Measurements from ENCODE around the gene LMAN1.

Gene LMAN1

GRCh38 chr18:59358712-59359575, at the start of gene LMAN1:
LMAN1 (minus strand) TSS chr18:59359265; CDS start chr18:59359244, 21 bp downstream.
- DNase-seq (ENCODE audit: low read depth): peak; percentile 96

- DNase-seq (ENCODE audit: low read depth): peak; percentile 76
Observed at GRCh38 chr18:59402432-59403090, 43.5 kb upstream of the LMAN1 start.

- no peak for DNase-seq (ENCODE audit: low read depth)
Observed at GRCh38 chr18:59400407-59400806, 41.3 kb upstream of the LMAN1 start.

GRCh38 chr18:59395226-59396175, 36.4 kb upstream of the LMAN1 start:
- no peak for DNase-seq (ENCODE audit: low read depth)

GRCh38 chr18:59393381-59393780, 34.3 kb upstream of the LMAN1 start:
- DNase-seq (ENCODE audit: low read depth): no peak

GRCh38 chr18:59388817-59389216, 29.8 kb upstream of the LMAN1 start:
- no peak for DNase-seq (ENCODE audit: low read depth)

GRCh38 chr18:59387687-59388565, 28.9 kb upstream of the LMAN1 start:
- DNase-seq (ENCODE audit: low read depth): no peak

GRCh38 chr18:59386909-59387686, 28.0 kb upstream of the LMAN1 start:
- DNase-seq (ENCODE audit: low read depth): no peak

- no peak for DNase-seq (ENCODE audit: low read depth)
Observed at GRCh38 chr18:59385191-59385590, 26.1 kb upstream of the LMAN1 start.

GRCh38 chr18:59383851-59384250, 24.8 kb upstream of the LMAN1 start:
- DNase-seq (ENCODE audit: low read depth): no peak

- no peak for DNase-seq (ENCODE audit: low read depth)
Observed at GRCh38 chr18:59382383-59382782, 23.3 kb upstream of the LMAN1 start.

GRCh38 chr18:59381949-59382348, 22.9 kb upstream of the LMAN1 start:
- no peak for DNase-seq (ENCODE audit: low read depth)

GRCh38 chr18:59380706-59381105, 21.6 kb upstream of the LMAN1 start:
- no peak for DNase-seq (ENCODE audit: low read depth)

- DNase-seq (ENCODE audit: low read depth): peak; percentile 43
Observed at GRCh38 chr18:59379772-59380522, 20.9 kb upstream of the LMAN1 start.

GRCh38 chr18:59377613-59378337, 18.7 kb upstream of the LMAN1 start:
- DNase-seq (ENCODE audit: low read depth): no peak

- no peak for DNase-seq (ENCODE audit: low read depth)
Observed at GRCh38 chr18:59376351-59376935, 17.4 kb upstream of the LMAN1 start.

- DNase-seq (ENCODE audit: low read depth): no peak
Observed at GRCh38 chr18:59374128-59374527, 15.1 kb upstream of the LMAN1 start.

- DNase-seq (ENCODE audit: low read depth): no peak
Observed at GRCh38 chr18:59372975-59373374, 13.9 kb upstream of the LMAN1 start.

GRCh38 chr18:59360381-59360780, 1.3 kb upstream of the LMAN1 start:
- peak; percentile 21 for DNase-seq (ENCODE audit: low read depth)

Measured in EH (cell line).